Caco-2 (cell line): Measurements from ENCODE around the gene RBM39. TPM values are rescaled to one million over a fixed set of nuclear protein-coding genes. Genes with fewer than 3 reads are reported as not detected.
"Not testable (repeated sequence)": the region's sequence is repeated elsewhere in the genome, so short reads cannot be mapped to it uniquely, and the experiment has no call there.

Experiments used
- BruUV-seq: library from RNA; stranded (reverse); fragments of 400-500 nt; replicated peaks from 2 replicates; lab custom pipeline; 2021; lab: Mats Ljungman, UMichigan
- CTCF ChIA-PET: fragments of 300-600 bp; sonication (Branson Sonifier 250); formaldehyde crosslinking; loops from one replicate; lab custom pipeline; 2022; ENCODE audit warnings: antibody characterized with exemption; lab: Charles Lee
- POLR2A ChIA-PET: fragments of 300-600 bp; sonication (Branson Sonifier 250); formaldehyde crosslinking; loops from one replicate; lab custom pipeline; 2022; ENCODE audit warnings: antibody characterized with exemption; lab: Charles Lee
- DNase-seq, 2 experiments: peaks; one replicate each; pipeline versions ENCODE4 v3.0.0 to v3.0.0-alpha.2; 2020 to 2022
- H3K27me3 ChIP-seq: replicated peaks from 2 replicates; pipeline ENCODE4 v1.6.0; 2011; ENCODE audit warnings: low read length; ENCODE audit not compliant: control insufficient read depth, insufficient read depth
- H3K36me3 ChIP-seq: 2 replicates; pipeline ENCODE4 v1.5.1; 2011; ENCODE audit warnings: low read length; ENCODE audit not compliant: control insufficient read depth, insufficient read depth
- H3K4me1 ChIP-seq: fragments of 250-450 bp; sonication (Bioruptor Pico); 2 replicates; pipeline ENCODE4 v1.5.1; 2020; ENCODE audit warnings: mild to moderate bottlenecking
- H3K4me3 ChIP-seq: 2 replicates; pipeline ENCODE4 v1.5.1; 2011; ENCODE audit warnings: low read depth, mild to moderate bottlenecking, control low read depth, low read length
- H3K9me3 ChIP-seq: fragments of 250-450 bp; sonication (Bioruptor Pico); 2 replicates; pipeline ENCODE4 v1.5.1; 2020; ENCODE audit warnings: mild to moderate bottlenecking, moderate library complexity
- H3K27ac Mint-ChIP-seq: one replicate; pipeline ENCODE4 v1.8.0; 2022; ENCODE audit warnings: mixed read lengths; ENCODE audit not compliant: unreplicated experiment
- H3K27me3 Mint-ChIP-seq: one replicate; pipeline ENCODE4 v1.8.0; 2022; ENCODE audit warnings: mixed read lengths; ENCODE audit not compliant: insufficient read depth, unreplicated experiment
- H3K36me3 Mint-ChIP-seq: one replicate; pipeline ENCODE4 v1.8.0; 2022; ENCODE audit warnings: mild to moderate bottlenecking, mixed read lengths; ENCODE audit not compliant: insufficient read depth, unreplicated experiment
- H3K4me1 Mint-ChIP-seq: one replicate; pipeline ENCODE4 v1.8.0; 2022; ENCODE audit warnings: low read depth, mixed read lengths; ENCODE audit not compliant: unreplicated experiment
- H3K4me3 Mint-ChIP-seq: one replicate; pipeline ENCODE4 v1.8.0; 2022; ENCODE audit warnings: mild to moderate bottlenecking, moderate library complexity, mixed read lengths; ENCODE audit not compliant: unreplicated experiment
- H3K9me3 Mint-ChIP-seq: one replicate; pipeline ENCODE4 v1.8.0; 2022; ENCODE audit warnings: mixed read lengths; ENCODE audit not compliant: unreplicated experiment
- CTCF ChIP-seq, 2 experiments: fragments of 200-600 bp in 1 of 2; IDR thresholded peaks; 1 replicate in 1 of 2; 2 replicates in 1 of 2; pipeline versions ENCODE4 v1.5.1 to v1.8.0; 2011 to 2022; ENCODE audit warnings: antibody characterized with exemption in 1 of 2, control low read depth in 1 of 2, inconsistent platforms in 1 of 2, low read depth in 1 of 2, low read length in 1 of 2, mild to moderate bottlenecking in 1 of 2, moderate library complexity in 1 of 2; ENCODE audit not compliant: insufficient read depth in 1 of 2, severe bottlenecking in 1 of 2, unreplicated experiment in 1 of 2
- intact Hi-C: fragments of 100-400 bp; cut with micrococcal nuclease; formaldehyde crosslinking; loops from one replicate; pipeline ENCODE4 v1.10.0; 2022; ENCODE audit not compliant: unreplicated experiment
- total RNA-seq: library from RNA; stranded (reverse); gene quantifications from 2 replicates; pipeline ENCODE4 v1.2.3, GENCODE V29; 2022

RBM39 gene
- total RNA-seq, 1 experiment from 2014 or later: 750 TPM

GRCh38 chr20:35724321-35725230 lies 17.5 kb downstream of the RBM39 start:
- H3K9me3 ChIP-seq: no peaks in the 10 kb centered on the region
- Mint-ChIP-seq H3K4me3 (no peak overlapping the region), H3K4me1 (peaks cover 26% of the 10 kb centered on the region), H3K27ac (peak overlapping the region; percentile 42), H3K9me3 (no peaks in the 10 kb centered on the region), H3K36me3 (peaks cover 100% of the 10 kb centered on the region), H3K27me3 (no peaks in the 10 kb centered on the region)
- no peak overlapping the region for H3K4me3 ChIP-seq
- peaks cover 35% of the 10 kb centered on the region for H3K36me3 ChIP-seq
- BruUV-seq: no TSS peak
- no peaks in the 10 kb centered on the region for H3K27me3 ChIP-seq
- peaks cover 11% of the 10 kb centered on the region; the same call in 1 of the 2 replicates for H3K4me1 ChIP-seq
- no peak for TF ChIP-seq CTCF (IDR thresholded peaks at IDR 0.05; ENCODE audit: insufficient read depth in 1 of 2, low read depth in 1 of 2, low read length in 1 of 2, severe bottlenecking in 1 of 2, unreplicated experiment in 1 of 2)
- peak in 1 of 2 experiments; percentile 5 for DNase-seq
- CTCF ChIA-PET: interaction anchor here (0.6 to 1.0 kb wide), 2 partner anchors 16 to 17 kb away, joined by 3 read pairs; partner anchors contain the start of gene RBM39
- intact Hi-C loops: no loop called here
- POLR2A ChIA-PET: interaction anchor here (0.6 to 0.7 kb wide), 3 partner anchors 15 to 47 kb away, joined by 3 to 11 read pairs (median 4); partner anchors contain the start of gene PHF20

- intact Hi-C loops, H3K9me3 Mint-ChIP-seq, H3K9me3 ChIP-seq, H3K27me3 Mint-ChIP-seq, H3K27me3 ChIP-seq, H3K4me3 Mint-ChIP-seq, BruUV-seq, H3K4me3 ChIP-seq: not testable (repeated sequence)
- peak overlapping the region; percentile 42 for H3K27ac Mint-ChIP-seq
- CTCF ChIA-PET: interaction anchor here (1.0 kb wide), 1 partner anchor 18 kb away, joined by 3 read pairs; the partner anchor contains the start of gene RBM39
- peaks cover 22% of the 10 kb centered on the region for H3K4me1 Mint-ChIP-seq
- peaks cover 100% of the 10 kb centered on the region for H3K36me3 Mint-ChIP-seq
- peak in 1 of 2 experiments; percentile 11 for DNase-seq
- peaks cover 11% of the 10 kb centered on the region; the same call in 1 of the 2 replicates for H3K4me1 ChIP-seq
- POLR2A ChIA-PET: interaction anchor here (0.6 kb wide), 1 partner anchor 15 kb away, joined by 4 read pairs; no protein-coding TSS in a partner anchor
- peaks cover 37% of the 10 kb centered on the region for H3K36me3 ChIP-seq
These were observed 18.3 kb downstream of the RBM39 start for GRCh38 chr20:35723652-35724320.

- H3K9me3 ChIP-seq, BruUV-seq, H3K27me3 ChIP-seq, POLR2A ChIA-PET, H3K27ac Mint-ChIP-seq, H3K9me3 Mint-ChIP-seq, H3K4me3 ChIP-seq, H3K4me3 Mint-ChIP-seq, intact Hi-C loops, H3K27me3 Mint-ChIP-seq: not testable (repeated sequence)
- peaks cover 22% of the 10 kb centered on the region for H3K4me1 Mint-ChIP-seq
- CTCF ChIA-PET: interaction anchor here (1.0 kb wide), 1 partner anchor 19 kb away, joined by 3 read pairs; the partner anchor contains the start of gene RBM39
- peaks cover 11% of the 10 kb centered on the region; the same call in 1 of the 2 replicates for H3K4me1 ChIP-seq
- peaks cover 100% of the 10 kb centered on the region for H3K36me3 Mint-ChIP-seq
- peak in 1 of 2 experiments; percentile 14 for DNase-seq
- peaks cover 39% of the 10 kb centered on the region for H3K36me3 ChIP-seq
These were observed 18.8 kb downstream of the RBM39 start for GRCh38 chr20:35723275-35723639.
